Endodermal cell (in vitro differentiated cells): ENCODE data around the gene MAPK14. TPM values are rescaled to one million over a fixed set of nuclear protein-coding genes. Genes with fewer than 3 reads are reported as not detected.

ENCODE experiments used
- DNase-seq: peaks from one replicate; pipeline ENCODE4 v3.0.0-alpha.2; 2017
- H3K27ac ChIP-seq: 2 replicates; pipeline ENCODE4 v1.5.1; 2013; ENCODE audit warnings: mild to moderate bottlenecking, low read depth, low read length, moderate library complexity
- H3K27me3 ChIP-seq: 2 replicates; pipeline ENCODE4 v1.6.1; 2013; ENCODE audit warnings: mild to moderate bottlenecking, low read length, moderate library complexity; ENCODE audit not compliant: insufficient read depth, control insufficient read depth, poor library complexity, severe bottlenecking
- H3K36me3 ChIP-seq: 2 replicates; pipeline ENCODE4 v1.7.0; 2013; ENCODE audit warnings: mild to moderate bottlenecking, low read length, moderate library complexity; ENCODE audit not compliant: control insufficient read depth, insufficient read depth
- H3K4me1 ChIP-seq: one replicate; pipeline ENCODE4 v1.7.0; 2013; ENCODE audit warnings: low read length; ENCODE audit not compliant: control insufficient read depth, insufficient read depth
- H3K4me3 ChIP-seq: 2 replicates; pipeline ENCODE4 v1.5.1; 2013; ENCODE audit warnings: mild to moderate bottlenecking, low read length, moderate library complexity
- H3K9ac ChIP-seq: 2 replicates; pipeline ENCODE4 v1.6.1; 2013; ENCODE audit warnings: mild to moderate bottlenecking, low read length, moderate library complexity; ENCODE audit not compliant: poor library complexity, severe bottlenecking; ENCODE audit errors: extremely low read depth
- H3K9me3 ChIP-seq: 2 replicates; pipeline ENCODE4 v1.6.1; 2013; ENCODE audit warnings: mild to moderate bottlenecking, low read length, moderate library complexity; ENCODE audit not compliant: control insufficient read depth
- H3K27ac Mint-ChIP-seq: 2 replicates; pipeline ENCODE4 v1.8.0; 2020; ENCODE audit warnings: mixed read lengths
- H3K27me3 Mint-ChIP-seq: 2 replicates; pipeline ENCODE4 v1.8.0; 2021; ENCODE audit warnings: mild to moderate bottlenecking, mixed read lengths; ENCODE audit not compliant: insufficient read depth
- H3K36me3 Mint-ChIP-seq: 2 replicates; pipeline ENCODE4 v1.8.0; 2020; ENCODE audit warnings: low read depth, mixed read lengths
- H3K4me1 Mint-ChIP-seq: 2 replicates; pipeline ENCODE4 v1.8.0; 2020; ENCODE audit warnings: mixed read lengths
- H3K4me3 Mint-ChIP-seq: 2 replicates; pipeline ENCODE4 v1.8.0; 2020; ENCODE audit warnings: mild to moderate bottlenecking, moderate library complexity, mixed read lengths
- H3K9me3 Mint-ChIP-seq: 2 replicates; pipeline ENCODE4 v1.8.0; 2020; ENCODE audit warnings: mild to moderate bottlenecking, mixed read lengths
- CTCF ChIP-seq: fragments of 200-600 bp; sonication (generic); conservative IDR thresholded peaks from 2 replicates; pipeline ENCODE4 v1.5.0; 2021; ENCODE audit warnings: antibody characterized with exemption, mild to moderate bottlenecking
- WGBS, 2 experiments: methylation state at CpG; one replicate each; pipeline versions ENCODE4 v1.1.5 to v1.1.7; 2013; ENCODE audit warnings: missing lambda C conversion rate in 2 of 2, mixed read lengths in 1 of 2; ENCODE audit not compliant: insufficient coverage in 1 of 2, insufficient read length in 1 of 2; 5-methylcytosine and 5-hydroxymethylcytosine counted together
- total RNA-seq, 2 donors: library from RNA; stranded (reverse); fragmentation: NEBNext Ultra II Directional in 1 of 2; extraction: Animal tissue kit (Norgen Biotek cat#: 25700) in 1 of 2; gene quantifications; 2 replicates in 1 of 2; 3 replicates in 1 of 2; pipeline ENCODE4 v1.2.1, GENCODE V29; 2021

MAPK14 gene
- total RNA-seq, 2 donors from 2014 or later, result 36.4 to 40.6 TPM

GRCh38 chr6:36076178-36077063, 48.8 kb downstream of the MAPK14 start:
- H3K9me3 Mint-ChIP-seq, result peaks cover 10% of the 10 kb centered on the region
- WGBS, 2 experiments, result 93 to 95% methylated on average over 2 to 3 of the region's 3 CpGs
- peaks cover 13% of the 10 kb centered on the region for H3K9me3 ChIP-seq
- no peak overlapping the region for H3K4me3 ChIP-seq
- H3K27ac ChIP-seq, result no peak overlapping the region
- H3K4me1 ChIP-seq, result no peaks in the 10 kb centered on the region
- H3K36me3 Mint-ChIP-seq, result peaks cover 39% of the 10 kb centered on the region
- no peak overlapping the region for H3K4me3 Mint-ChIP-seq
- DNase-seq, result no peak
- no peak overlapping the region for H3K9ac ChIP-seq
- TF ChIP-seq CTCF, result no peak
- peaks cover 1% of the 10 kb centered on the region for H3K4me1 Mint-ChIP-seq
- H3K27me3 ChIP-seq, result no peaks in the 10 kb centered on the region
- no peaks in the 10 kb centered on the region for H3K27me3 Mint-ChIP-seq
- no peak overlapping the region for H3K27ac Mint-ChIP-seq
- peaks cover 54% of the 10 kb centered on the region for H3K36me3 ChIP-seq

GRCh38 chr6:36078159-36078558, 50.6 kb downstream of the MAPK14 start:
- WGBS, 2 experiments, result 91 to 95% methylated on average over 4 of the region's 4 CpGs

GRCh38 chr6:36079601-36080000, 52.0 kb downstream of the MAPK14 start:
- H3K4me3 Mint-ChIP-seq, result no peak overlapping the region
- DNase-seq, result no peak
- no peak overlapping the region for H3K27ac Mint-ChIP-seq
- WGBS, 2 experiments, result 95% methylated on average over 2 of the region's 2 CpGs; no CpG with 5 or more reads in 1 of the 2 experiments
- Histone ChIP-seq H3K27me3 (no peaks in the 10 kb centered on the region), H3K36me3 (peaks cover 85% of the 10 kb centered on the region), H3K27ac (no peak overlapping the region), H3K4me3 (no peak overlapping the region), H3K4me1 (peaks cover 8% of the 10 kb centered on the region), H3K9me3 (peaks cover 43% of the 10 kb centered on the region), H3K9ac (no peak overlapping the region)
- peaks cover 27% of the 10 kb centered on the region for H3K9me3 Mint-ChIP-seq
- no peak for TF ChIP-seq CTCF
- H3K27me3 Mint-ChIP-seq, result no peaks in the 10 kb centered on the region
- peaks cover 66% of the 10 kb centered on the region for H3K36me3 Mint-ChIP-seq
- peaks cover 3% of the 10 kb centered on the region for H3K4me1 Mint-ChIP-seq

More at GRCh38 chr6:36078159-36078558, 50.6 kb downstream of the MAPK14 start:
- Mint-ChIP-seq H3K9me3 (peaks cover 23% of the 10 kb centered on the region), H3K4me1 (peaks cover 1% of the 10 kb centered on the region), H3K4me3 (no peak overlapping the region), H3K27me3 (no peaks in the 10 kb centered on the region), H3K27ac (no peak overlapping the region), H3K36me3 (peaks cover 57% of the 10 kb centered on the region)
- Histone ChIP-seq H3K36me3 (peaks cover 71% of the 10 kb centered on the region), H3K4me3 (no peak overlapping the region), H3K9me3 (peaks cover 31% of the 10 kb centered on the region), H3K9ac (no peak overlapping the region), H3K27me3 (no peaks in the 10 kb centered on the region), H3K27ac (no peak overlapping the region), H3K4me1 (peaks cover under 1% of the 10 kb centered on the region)
- TF ChIP-seq CTCF, result no peak
- no peak for DNase-seq
